H1 (cell line): ENCODE data around the gene EBPL. TPM values are rescaled to one million over a fixed set of nuclear protein-coding genes. Genes with fewer than 3 reads are reported as not detected.

Source experiments
- CTCF ChIA-PET: fragments of 300-600 bp; sonication (Branson Sonifier 250); formaldehyde crosslinking; loops from one replicate; lab custom pipeline; 2021; ENCODE audit not compliant: partially characterized antibody; lab: Charles Lee
- POLR2A ChIA-PET: fragments of 300-600 bp; sonication (Branson Sonifier 250); formaldehyde crosslinking; loops from one replicate; lab custom pipeline; 2021; ENCODE audit warnings: inconsistent platforms; ENCODE audit not compliant: partially characterized antibody; lab: Charles Lee
- DNase-seq, 2 experiments: peaks; one replicate each; pipeline versions ENCODE4 v3.0.0 to v3.0.0-alpha.2; 2010 to 2022; ENCODE audit warnings: low spot score in 2 of 2, low read depth in 1 of 2, mixed read lengths in 1 of 2
- FAIRE-seq: peaks from 2 replicates; lab custom pipeline; 2011; peaks lifted over from hg19 to GRCh38; lab: Jason Lieb, UNC
- H2AFZ ChIP-seq: 2 replicates; pipeline ENCODE4 v1.8.1; 2012; ENCODE audit warnings: low read length, inconsistent platforms
- H2AK5ac ChIP-seq: 2 replicates; pipeline ENCODE4 v1.6.1; 2013; ENCODE audit warnings: low read depth, low read length
- H2BK120ac ChIP-seq: replicated peaks from 2 replicates; pipeline ENCODE3; 2013; ENCODE audit warnings: low read depth, low read length, inconsistent platforms
- H2BK12ac ChIP-seq: 2 replicates; pipeline ENCODE4 v1.6.1; 2013; ENCODE audit warnings: low read depth, low read length
- H2BK15ac ChIP-seq: 2 replicates; pipeline ENCODE4 v1.6.1; 2013; ENCODE audit warnings: low read length
- H2BK20ac ChIP-seq: 2 replicates; pipeline ENCODE4 v1.6.1; 2013; ENCODE audit warnings: low read length
- H2BK5ac ChIP-seq: 2 replicates; pipeline ENCODE4 v1.6.1; 2013; ENCODE audit warnings: low read depth, low read length
- H3K14ac ChIP-seq: 2 replicates; pipeline ENCODE4 v1.6.1; 2013; ENCODE audit warnings: inconsistent platforms; ENCODE audit not compliant: insufficient read length
- H3K18ac ChIP-seq: 2 replicates; pipeline ENCODE4 v1.6.1; 2013; ENCODE audit warnings: low read length; ENCODE audit errors: extremely low read depth
- H3K23ac ChIP-seq: 2 replicates; pipeline ENCODE4 v1.6.1; 2013; ENCODE audit warnings: inconsistent platforms; ENCODE audit not compliant: insufficient read length
- H3K23me2 ChIP-seq: 2 replicates; pipeline ENCODE4 v1.6.1; 2013; ENCODE audit warnings: low read depth, low read length
- H3K27ac ChIP-seq: 2 replicates; pipeline ENCODE4 v1.6.1; 2011; ENCODE audit warnings: low read depth, low read length, inconsistent platforms
- H3K27me3 ChIP-seq, 4 experiments: replicated peaks in 1 of 4; 1 replicate in 1 of 4; 2 replicates in 3 of 4; pipeline versions ENCODE4 v1.6.1 to v1.8.1; 2011 to 2013; ENCODE audit warnings: low read length in 3 of 4, mild to moderate bottlenecking in 3 of 4, inconsistent platforms in 2 of 4, mixed read lengths in 2 of 4, moderate library complexity in 1 of 4; ENCODE audit not compliant: control insufficient read depth in 3 of 4, insufficient read depth in 3 of 4; ENCODE audit errors: extremely low read depth in 1 of 4
- H3K36me3 ChIP-seq, 4 experiments: 2 replicates each; pipeline versions ENCODE4 v1.6.1 to v1.8.1; 2011 to 2013; ENCODE audit warnings: mild to moderate bottlenecking in 4 of 4, low read length in 3 of 4, moderate library complexity in 2 of 4, control low read depth in 1 of 4, inconsistent platforms in 1 of 4; ENCODE audit not compliant: insufficient read depth in 4 of 4, control insufficient read depth in 2 of 4
- H3K4ac ChIP-seq: replicated peaks from 2 replicates; pipeline ENCODE3; 2013; ENCODE audit warnings: low read length, low read depth, mixed read lengths, inconsistent platforms; ENCODE audit not compliant: insufficient read length
- H3K4me1 ChIP-seq, 4 experiments: replicated peaks in 1 of 4; 1 replicate in 1 of 4; 2 replicates in 3 of 4; pipeline versions ENCODE4 v1.6.1 to v1.8.1; 2011 to 2013; ENCODE audit warnings: low read length in 3 of 4, inconsistent platforms in 2 of 4, mixed read lengths in 1 of 4; ENCODE audit not compliant: insufficient read depth in 4 of 4, control insufficient read depth in 3 of 4
- H3K4me2 ChIP-seq, 2 experiments: 2 replicates each; pipeline versions ENCODE4 v1.6.1 to v1.8.1; 2011 to 2013; ENCODE audit warnings: low read depth in 2 of 2, low read length in 2 of 2, control low read depth in 1 of 2, inconsistent platforms in 1 of 2, mild to moderate bottlenecking in 1 of 2; ENCODE audit not compliant: insufficient read depth in 1 of 2
- H3K4me3 ChIP-seq, 4 experiments: fragments of 200-600, 300-600 bp in 1 of 4; sonication (generic), shearing (Covaris generic), sonication (Bioruptor Twin) in 1 of 4; 2 replicates each; pipeline versions ENCODE4 v1.5.1 to v1.8.1; 2011 to 2016; ENCODE audit warnings: low read length in 4 of 4, low read depth in 3 of 4, control low read depth in 2 of 4, inconsistent platforms in 2 of 4, mild to moderate bottlenecking in 2 of 4, mixed read lengths in 1 of 4, moderate library complexity in 1 of 4; ENCODE audit not compliant: insufficient read depth in 2 of 4; ENCODE audit errors: extremely low read depth in 1 of 4
- H3K56ac ChIP-seq: replicated peaks from 2 replicates; pipeline ENCODE3; 2013; ENCODE audit warnings: low read depth, mild to moderate bottlenecking, mixed read lengths, low read length, inconsistent platforms; ENCODE audit not compliant: insufficient read length
- H3K79me1 ChIP-seq: 2 replicates; pipeline ENCODE4 v1.6.1; 2013; ENCODE audit warnings: low read depth, low read length, control low read depth
- H3K79me2 ChIP-seq, 2 experiments: 2 replicates each; pipeline versions ENCODE4 v1.6.1 to v1.8.1; 2012 to 2013; ENCODE audit warnings: low read length in 2 of 2, mild to moderate bottlenecking in 2 of 2, inconsistent platforms in 1 of 2; ENCODE audit not compliant: insufficient read depth in 2 of 2, control insufficient read depth in 1 of 2
- H3K9ac ChIP-seq, 4 experiments: replicated peaks in 1 of 4; 1 replicate in 1 of 4; 2 replicates in 3 of 4; pipeline versions ENCODE4 v1.6.1 to v1.8.1; 2011 to 2013; ENCODE audit warnings: low read depth in 3 of 4, low read length in 3 of 4, control low read depth in 2 of 4, mild to moderate bottlenecking in 2 of 4, moderate library complexity in 2 of 4, inconsistent platforms in 1 of 4; ENCODE audit errors: extremely low read depth in 1 of 4
- H3K9me3 ChIP-seq, 2 experiments: 2 replicates each; pipeline versions ENCODE4 v1.6.1 to v1.8.1; 2012 to 2013; ENCODE audit warnings: mild to moderate bottlenecking in 2 of 2, moderate library complexity in 2 of 2, control low read depth in 1 of 2, inconsistent platforms in 1 of 2, low read depth in 1 of 2, low read length in 1 of 2, mixed read lengths in 1 of 2; ENCODE audit not compliant: insufficient read depth in 2 of 2
- H4K20me1 ChIP-seq, 2 experiments: replicated peaks in 1 of 2; 2 replicates each; pipeline versions ENCODE3 to v1.8.1; 2011 to 2013; ENCODE audit warnings: inconsistent platforms in 2 of 2, low read length in 2 of 2, mild to moderate bottlenecking in 1 of 2; ENCODE audit not compliant: insufficient read depth in 2 of 2, control insufficient read depth in 1 of 2
- H4K5ac ChIP-seq: 2 replicates; pipeline ENCODE4 v1.6.1; 2013; ENCODE audit warnings: low read length, low read depth, mixed read lengths, inconsistent platforms; ENCODE audit not compliant: insufficient read length
- H4K8ac ChIP-seq: 2 replicates; pipeline ENCODE4 v1.8.0; 2013; ENCODE audit warnings: mild to moderate bottlenecking, moderate library complexity, low read length, inconsistent platforms; ENCODE audit not compliant: insufficient read depth; ENCODE audit errors: extremely low read depth
- H4K91ac ChIP-seq: replicated peaks from 2 replicates; pipeline ENCODE3; 2013; ENCODE audit warnings: low read length, mixed read lengths, inconsistent platforms; ENCODE audit not compliant: insufficient read length
- GABPA ChIP-seq: IDR thresholded peaks from 2 replicates; pipeline ENCODE4 v1.6.1; 2011; ENCODE audit warnings: mild to moderate bottlenecking, low read length, moderate library complexity, borderline replicate concordance; ENCODE audit not compliant: insufficient read depth
- HDAC2 ChIP-seq, 2 experiments: fragments of 300-600 bp in 1 of 2; sonication (generic) in 1 of 2; IDR thresholded peaks; 2 replicates each; pipeline ENCODE4 v1.6.1; 2011 to 2012; ENCODE audit warnings: low read depth in 2 of 2, low read length in 2 of 2, mild to moderate bottlenecking in 2 of 2, moderate library complexity in 2 of 2, borderline replicate concordance in 1 of 2, inconsistent platforms in 1 of 2
- MAFK ChIP-seq: IDR thresholded peaks from 2 replicates; pipeline ENCODE4 v1.6.1; 2012; ENCODE audit warnings: low read depth, mild to moderate bottlenecking, improper control_type of control experiment, low read length
- POLR2A ChIP-seq, 2 experiments: IDR thresholded peaks; 1 replicate in 1 of 2; 2 replicates in 1 of 2; pipeline ENCODE4 v1.6.1; 2011; ENCODE audit warnings: low read depth in 2 of 2, low read length in 2 of 2, mild to moderate bottlenecking in 2 of 2; ENCODE audit errors: control extremely low read depth in 1 of 2
- SUZ12 ChIP-seq: fragments of 200-600 bp; sonication (generic); IDR thresholded peaks from 2 replicates; pipeline ENCODE4 v1.6.1; 2012; ENCODE audit warnings: mild to moderate bottlenecking, inconsistent platforms, low read length, moderate library complexity, mixed read lengths
- WGBS, 2 experiments: shearing (Covaris generic) in 1 of 2; methylation state at CpG; one replicate each; pipeline versions ENCODE4 v1.1.6 to v1.1.7; 2013 to 2015; ENCODE audit warnings: low lambda C conversion rate in 2 of 2, mixed read lengths in 2 of 2, inconsistent platforms in 1 of 2, low coverage in 1 of 2, missing lambda C conversion rate in 1 of 2; ENCODE audit not compliant: insufficient replicate concordance in 2 of 2, insufficient coverage in 1 of 2, insufficient read length in 1 of 2; ENCODE audit errors: extremely low coverage in 1 of 2, missing lambda C conversion rate in 1 of 2; 5-methylcytosine and 5-hydroxymethylcytosine counted together
- polyA plus RNA-seq, 7 experiments: library from polyadenylated mRNA; depleted of rRNA in 3 of 7; stranded (reverse) in 5 of 7; unstranded in 2 of 7; fragments of >200 nt in 5 of 7; fragments of 200-250 nt in 2 of 7; gene quantifications; 1 replicate in 5 of 7; 2 replicates in 1 of 7; 4 replicates in 1 of 7; pipeline versions ENCODE4 v1.2.1 to v1.2.3, GENCODE V29; 2011 to 2013; ENCODE audit warnings: missing spikeins in 2 of 7, mixed read lengths in 2 of 7
- total RNA-seq: library from RNA; stranded (reverse); fragmentation: NEBNext Ultra II Directional; extraction: Animal tissue kit (Norgen Biotek cat#: 25700); gene quantifications from 2 replicates; pipeline ENCODE4 v1.2.1, GENCODE V29; 2021
- TF ChIP-seq, protein P1 (sequence below): IDR thresholded peaks from 2 replicates; pipeline ENCODE4 v1.6.1; 2012; ENCODE audit warnings: inconsistent platforms

EBPL gene
- total and polyA plus RNA-seq, 2 of the 8 experiments (the other 6 are each of a cell fraction or from before 2014, with no cell fraction given): 130 to 204 TPM

DNA sequence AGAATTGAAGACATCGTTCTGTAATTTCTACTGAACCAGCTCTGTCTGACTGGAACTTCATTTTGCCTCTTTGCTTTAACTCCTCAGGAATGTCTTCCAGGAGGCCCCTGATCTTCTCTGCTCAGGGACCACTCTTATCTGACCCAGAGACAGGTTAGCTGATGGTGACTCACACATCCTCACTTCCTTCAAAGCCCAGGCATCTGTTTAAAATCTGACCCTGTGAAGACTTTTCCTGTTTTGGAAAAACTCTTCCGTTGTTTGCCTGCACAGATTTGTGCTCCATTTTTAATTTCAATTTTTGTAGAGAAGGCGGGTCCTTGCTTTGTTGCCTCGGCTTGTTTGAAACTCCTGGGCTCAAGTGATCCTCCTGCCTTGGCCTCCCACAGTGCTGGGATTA is 61.3 kb downstream of the EBPL start:
- Histone ChIP-seq H4K8ac (no peak overlapping the region), H3K23me2 (no peaks in the 10 kb centered on the region; the same call in 1 of the 2 replicates), H2BK12ac (no peak overlapping the region), H3K27me3 (no peaks in the 10 kb centered on the region), H3K4me2 (no peak overlapping the region), H4K91ac (no peak overlapping the region), H3K14ac (no peak overlapping the region), H3K4me1 (peaks cover under 1 to 3% (median 2%) of the 10 kb centered on the region in 4 experiments; a peak in 4 of 7 replicates), H3K18ac (no peak overlapping the region), H3K79me1 (no peaks in the 10 kb centered on the region), H3K23ac (no peak overlapping the region), H4K20me1 (no peaks in the 10 kb centered on the region), H2BK15ac (no peak overlapping the region), H2BK5ac (no peak overlapping the region), H2AFZ (no peak overlapping the region), H2AK5ac (no peak overlapping the region), H3K4me3 (no peak overlapping the region), H3K9ac (no peak overlapping the region), H2BK120ac (no peak overlapping the region), H3K4ac (no peak overlapping the region), H2BK20ac (no peak overlapping the region), H3K27ac (no peak overlapping the region; the same call in 1 of the 2 replicates), H3K9me3 (no peaks in the 10 kb centered on the region), H4K5ac (no peak overlapping the region), H3K56ac (no peak overlapping the region), H3K79me2 (no peaks in the 10 kb centered on the region), H3K36me3 (no peaks in the 10 kb centered on the region)
- CTCF ChIA-PET: interaction anchor here (1.1 to 2.1 kb wide), 6 partner anchors 11 to 349 kb away, joined by 3 to 6 read pairs (median 4); partner anchors contain the start of gene RCBTB1
- 91% methylated on average over 4 of the region's 4 CpGs; no CpG with 5 or more reads in 1 of the 2 experiments for WGBS, 2 experiments
- TF ChIP-seq HDAC2 (IDR thresholded peaks at IDR 0.05; ENCODE audit: borderline replicate concordance in 1 of 2, low read depth in 2 of 2, low read length in 2 of 2): no peak
- TF ChIP-seq, protein P1, sequence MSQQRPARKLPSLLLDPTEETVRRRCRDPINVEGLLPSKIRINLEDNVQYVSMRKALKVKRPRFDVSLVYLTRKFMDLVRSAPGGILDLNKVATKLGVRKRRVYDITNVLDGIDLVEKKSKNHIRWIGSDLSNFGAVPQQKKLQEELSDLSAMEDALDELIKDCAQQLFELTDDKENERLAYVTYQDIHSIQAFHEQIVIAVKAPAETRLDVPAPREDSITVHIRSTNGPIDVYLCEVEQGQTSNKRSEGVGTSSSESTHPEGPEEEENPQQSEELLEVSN: no peak
- no peak for TF ChIP-seq SUZ12
- TF ChIP-seq MAFK: no peak
- TF ChIP-seq POLR2A (IDR thresholded peaks at IDR 0.05; ENCODE audit: control extremely low read depth in 1 of 2, low read depth in 2 of 2, low read length in 2 of 2): no peak
- no peak for TF ChIP-seq GABPA
- FAIRE-seq (no peak), DNase-seq (no peak)
- POLR2A ChIA-PET: interaction anchor here (0.9 to 2.4 kb wide), 3 partner anchors 22 to 185 kb away, joined by 3 to 7 read pairs (median 6); partner anchors contain the start of genes CAB39L, EBPL and SETDB2
